Chondrocyte (in vitro differentiated cells): ENCODE data around the gene CACNB3. TPM values are rescaled to one million over a fixed set of nuclear protein-coding genes. Genes with fewer than 3 reads are reported as not detected.
A peak's percentile ranks its signal among the peaks of the same experiment; 100 is the strongest.

Source experiments
- DNase-seq: peaks from one replicate; pipeline ENCODE4 v3.0.0; 2021; ENCODE audit warnings: mixed read lengths, low spot score
- H3K27ac Mint-ChIP-seq: one replicate; pipeline ENCODE4 v1.8.0; 2021; ENCODE audit warnings: mild to moderate bottlenecking, moderate library complexity, mixed read lengths; ENCODE audit not compliant: unreplicated experiment
- H3K27me3 Mint-ChIP-seq: 2 replicates; pipeline ENCODE4 v1.8.0; 2021; ENCODE audit warnings: low read depth, mixed read lengths
- H3K36me3 Mint-ChIP-seq: 2 replicates; pipeline ENCODE4 v1.8.0; 2021; ENCODE audit warnings: low read depth, mixed read lengths
- H3K4me1 Mint-ChIP-seq: 2 replicates; pipeline ENCODE4 v1.8.0; 2021; ENCODE audit warnings: low read depth, mild to moderate bottlenecking, mixed read lengths
- H3K4me3 Mint-ChIP-seq: one replicate; pipeline ENCODE4 v1.8.0; 2021; ENCODE audit warnings: mild to moderate bottlenecking, moderate library complexity, mixed read lengths; ENCODE audit not compliant: unreplicated experiment
- H3K9me3 Mint-ChIP-seq: 2 replicates; pipeline ENCODE4 v1.8.0; 2021; ENCODE audit warnings: low read depth, mixed read lengths
- CTCF ChIP-seq: fragments of 200-600 bp; sonication (generic); IDR thresholded peaks from 2 replicates; pipeline ENCODE4 v1.5.0; 2021; ENCODE audit warnings: antibody characterized with exemption, mild to moderate bottlenecking, moderate library complexity
- total RNA-seq: library from RNA; stranded (reverse); gene quantifications from 3 replicates; pipeline ENCODE4 v1.2.1, GENCODE V29; 2021

CACNB3 gene
- total RNA-seq, 1 donor from 2014 or later: 69.5 TPM

GRCh38 chr12:48800457-48800856, 17.8 kb upstream of the CACNB3 start:
- Mint-ChIP-seq H3K36me3 (no peaks in the 10 kb centered on the region), H3K4me1 (peaks cover 7% of the 10 kb centered on the region), H3K4me3 (no peak overlapping the region), H3K9me3 (no peaks in the 10 kb centered on the region), H3K27ac (no peak overlapping the region), H3K27me3 (no peaks in the 10 kb centered on the region)
- DNase-seq: no peak
- TF ChIP-seq CTCF: no peak

GRCh38 chr12:48800971-48801370, 17.3 kb upstream of the CACNB3 start:
- H3K9me3 Mint-ChIP-seq: no peaks in the 10 kb centered on the region
- no peak overlapping the region for H3K4me3 Mint-ChIP-seq
- no peak overlapping the region for H3K27ac Mint-ChIP-seq
- H3K27me3 Mint-ChIP-seq: no peaks in the 10 kb centered on the region
- H3K4me1 Mint-ChIP-seq: peaks cover 5% of the 10 kb centered on the region
- no peak for DNase-seq
- no peaks in the 10 kb centered on the region for H3K36me3 Mint-ChIP-seq
- TF ChIP-seq CTCF: no peak

GRCh38 chr12:48803675-48804074, 14.6 kb upstream of the CACNB3 start:
- Mint-ChIP-seq H3K27ac (no peak overlapping the region), H3K9me3 (no peaks in the 10 kb centered on the region), H3K36me3 (no peaks in the 10 kb centered on the region), H3K4me3 (no peak overlapping the region), H3K27me3 (no peaks in the 10 kb centered on the region), H3K4me1 (peaks cover 4% of the 10 kb centered on the region)
- no peak for TF ChIP-seq CTCF
- no peak for DNase-seq

- Mint-ChIP-seq H3K36me3 (no peaks in the 10 kb centered on the region), H3K27me3 (no peaks in the 10 kb centered on the region), H3K9me3 (no peaks in the 10 kb centered on the region), H3K4me3 (no peak overlapping the region), H3K4me1 (peaks cover 29% of the 10 kb centered on the region), H3K27ac (no peak overlapping the region)
- DNase-seq: no peak
- no peak for TF ChIP-seq CTCF
Measured at GRCh38 chr12:48807981-48808380, 10.3 kb upstream of the CACNB3 start.

- peaks cover 37% of the 10 kb centered on the region for H3K4me1 Mint-ChIP-seq
- no peak overlapping the region for H3K4me3 Mint-ChIP-seq
- H3K36me3 Mint-ChIP-seq: no peaks in the 10 kb centered on the region
- H3K27me3 Mint-ChIP-seq: no peaks in the 10 kb centered on the region
- DNase-seq: no peak
- H3K9me3 Mint-ChIP-seq: no peaks in the 10 kb centered on the region
- TF ChIP-seq CTCF: no peak
- peak overlapping the region; percentile 78 for H3K27ac Mint-ChIP-seq
Measured at GRCh38 chr12:48810903-48811431, 7.3 kb upstream of the CACNB3 start.
